ENCODE measurements around the gene STAP2. TPM values are rescaled to one million over a fixed set of nuclear protein-coding genes. Genes with fewer than 3 reads are reported as not detected.

Gene STAP2
- polyA plus RNA-seq, 1 donor (not counting 4 experiments of a cell fraction or from before 2014, with no cell fraction given): 60.0 TPM

DNA sequence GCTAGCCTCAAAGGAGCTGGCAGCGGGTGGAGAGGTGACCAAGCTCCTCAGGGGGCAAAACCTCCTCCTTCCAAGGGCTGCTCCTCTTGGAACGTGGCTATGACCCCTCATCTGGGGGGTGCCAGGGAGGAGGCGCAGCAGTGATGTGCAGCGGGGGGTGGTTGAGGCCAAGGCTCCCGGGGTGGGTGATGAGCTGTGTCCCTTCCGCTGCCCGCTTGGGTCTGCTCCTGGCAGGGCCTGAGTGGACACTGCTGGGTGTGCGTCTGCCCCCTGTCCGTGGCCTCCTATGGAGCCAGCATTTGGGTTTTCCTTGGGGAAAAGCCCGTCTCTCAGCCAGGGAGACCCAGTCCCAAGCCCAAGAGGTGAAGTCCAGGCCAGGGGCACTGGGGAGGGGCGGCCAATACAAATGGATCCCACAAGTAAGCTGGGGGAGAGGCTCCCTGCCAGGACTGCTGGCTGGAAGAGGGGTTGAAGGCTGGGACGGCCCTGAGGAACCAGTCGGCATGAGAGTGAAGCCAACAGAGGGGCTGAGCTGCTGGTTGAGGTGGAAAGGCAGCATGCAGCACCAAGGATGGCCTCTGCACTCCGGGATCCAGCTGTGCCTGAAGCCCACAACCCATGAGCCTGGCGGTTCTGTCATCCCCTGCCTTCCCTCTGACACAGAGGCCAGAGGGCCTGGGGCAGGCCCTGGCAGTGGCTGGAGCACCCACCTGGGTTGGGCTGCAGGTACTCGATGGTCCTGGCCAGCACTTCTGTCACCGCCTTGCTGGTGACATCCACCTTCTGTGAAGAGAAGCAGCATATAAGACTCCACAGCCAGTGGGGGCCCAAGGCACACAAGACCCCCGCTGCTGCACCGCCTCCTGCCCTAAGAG is 27.4 kb upstream of the STAP2 start:
- dilution Hi-C loops (cut with MboI; ENCODE audit: extremely low pct_ligation_motif_present, low sequenced_read_pairs): no loop called here
- TF ChIP-seq EZH2 (IDR thresholded peaks at IDR 0.05; ENCODE audit: low read length): no peak
- TF ChIP-seq, protein P1, sequence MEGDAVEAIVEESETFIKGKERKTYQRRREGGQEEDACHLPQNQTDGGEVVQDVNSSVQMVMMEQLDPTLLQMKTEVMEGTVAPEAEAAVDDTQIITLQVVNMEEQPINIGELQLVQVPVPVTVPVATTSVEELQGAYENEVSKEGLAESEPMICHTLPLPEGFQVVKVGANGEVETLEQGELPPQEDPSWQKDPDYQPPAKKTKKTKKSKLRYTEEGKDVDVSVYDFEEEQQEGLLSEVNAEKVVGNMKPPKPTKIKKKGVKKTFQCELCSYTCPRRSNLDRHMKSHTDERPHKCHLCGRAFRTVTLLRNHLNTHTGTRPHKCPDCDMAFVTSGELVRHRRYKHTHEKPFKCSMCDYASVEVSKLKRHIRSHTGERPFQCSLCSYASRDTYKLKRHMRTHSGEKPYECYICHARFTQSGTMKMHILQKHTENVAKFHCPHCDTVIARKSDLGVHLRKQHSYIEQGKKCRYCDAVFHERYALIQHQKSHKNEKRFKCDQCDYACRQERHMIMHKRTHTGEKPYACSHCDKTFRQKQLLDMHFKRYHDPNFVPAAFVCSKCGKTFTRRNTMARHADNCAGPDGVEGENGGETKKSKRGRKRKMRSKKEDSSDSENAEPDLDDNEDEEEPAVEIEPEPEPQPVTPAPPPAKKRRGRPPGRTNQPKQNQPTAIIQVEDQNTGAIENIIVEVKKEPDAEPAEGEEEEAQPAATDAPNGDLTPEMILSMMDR (optimal IDR thresholded peaks at IDR 0.05 in 1 of 3, IDR thresholded peaks at IDR 0.05 in 1 of 3, conservative IDR thresholded peaks at IDR 0.05 in 1 of 3; ENCODE audit: extremely low read depth in 1 of 3, insufficient read depth in 2 of 3, low read length in 3 of 3): no peak
- Histone ChIP-seq H3K36me3 (ENCODE audit: control insufficient read depth in 2 of 2, extremely low read depth in 1 of 2, insufficient read depth in 2 of 2, low read length in 2 of 2) (peaks cover 28 to 37% of the 10 kb centered on the region in 2 experiments), H3K9ac (ENCODE audit: control insufficient read depth, extremely low read depth, insufficient read depth, low read length) (no peak overlapping the region), H3K79me2 (ENCODE audit: control insufficient read depth, insufficient read depth, low read length) (peaks cover 29% of the 10 kb centered on the region), H3K4me3 (ENCODE audit: control insufficient read depth in 2 of 3, extremely low read depth in 1 of 3, insufficient read depth in 2 of 3, low read depth in 1 of 3, low read length in 3 of 3) (no peak overlapping the region), H3K9me3 (ENCODE audit: control insufficient read depth, low read depth, low read length) (no peaks in the 10 kb centered on the region), H4K20me1 (ENCODE audit: control insufficient read depth, extremely low read depth, insufficient read depth, low read length) (no peaks in the 10 kb centered on the region), H3K4me2 (ENCODE audit: control insufficient read depth, extremely low read depth, insufficient read depth, low read depth, low read length) (no peak overlapping the region), H3K4me1 (ENCODE audit: control insufficient read depth, extremely low read depth, insufficient read depth, low read length) (peaks cover 24% of the 10 kb centered on the region), H3K27me3 (ENCODE audit: control insufficient read depth, extremely low read depth, insufficient read depth, low read length) (no peaks in the 10 kb centered on the region), H3K27ac (ENCODE audit: control insufficient read depth, insufficient read depth, low read length) (no peak overlapping the region), H2AFZ (ENCODE audit: control insufficient read depth, low read length) (no peak overlapping the region), H3K9me1 (ENCODE audit: control insufficient read depth, extremely low read depth, insufficient read depth, low read length) (no peaks in the 10 kb centered on the region)
- FAIRE-seq (no peak), DNase-seq (ENCODE audit: low read depth, low spot score) (no peak)

DNA sequence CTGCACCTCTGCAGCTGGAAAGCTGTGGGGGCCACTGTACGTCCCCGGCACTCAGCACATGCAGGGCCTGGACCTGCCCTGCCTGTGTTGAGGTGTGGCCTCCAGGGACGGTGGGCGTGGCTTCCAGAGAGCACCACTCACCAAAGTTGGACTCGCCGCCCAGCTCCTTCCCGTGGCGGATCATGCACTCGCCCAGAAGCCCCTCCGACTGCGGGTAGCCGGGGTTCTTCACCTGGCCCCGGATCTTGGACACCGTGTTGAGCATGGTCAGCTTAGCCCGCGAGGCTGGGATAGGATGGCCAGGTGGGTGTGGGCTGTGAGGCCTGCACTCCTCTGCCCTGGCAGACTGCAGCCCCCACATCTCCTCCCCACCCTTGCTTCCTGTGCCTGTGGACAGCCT is 26.7 kb upstream of the STAP2 start:
- Histone ChIP-seq H3K4me2 (ENCODE audit: control insufficient read depth, extremely low read depth, insufficient read depth, low read depth, low read length) (no peak overlapping the region), H3K9me3 (ENCODE audit: control insufficient read depth, low read depth, low read length) (no peaks in the 10 kb centered on the region), H3K27ac (ENCODE audit: control insufficient read depth, insufficient read depth, low read length) (no peak overlapping the region), H3K4me1 (ENCODE audit: control insufficient read depth, extremely low read depth, insufficient read depth, low read length) (peaks cover 22% of the 10 kb centered on the region), H3K9me1 (ENCODE audit: control insufficient read depth, extremely low read depth, insufficient read depth, low read length) (no peaks in the 10 kb centered on the region), H4K20me1 (ENCODE audit: control insufficient read depth, extremely low read depth, insufficient read depth, low read length) (no peaks in the 10 kb centered on the region), H3K4me3 (ENCODE audit: control insufficient read depth in 2 of 3, extremely low read depth in 1 of 3, insufficient read depth in 2 of 3, low read depth in 1 of 3, low read length in 3 of 3) (no peak overlapping the region), H3K9ac (ENCODE audit: control insufficient read depth, extremely low read depth, insufficient read depth, low read length) (no peak overlapping the region), H3K36me3 (ENCODE audit: control insufficient read depth in 2 of 2, extremely low read depth in 1 of 2, insufficient read depth in 2 of 2, low read length in 2 of 2) (peaks cover 24 to 41% of the 10 kb centered on the region in 2 experiments), H2AFZ (ENCODE audit: control insufficient read depth, low read length) (no peak overlapping the region), H3K79me2 (ENCODE audit: control insufficient read depth, insufficient read depth, low read length) (peaks cover 22% of the 10 kb centered on the region), H3K27me3 (ENCODE audit: control insufficient read depth, extremely low read depth, insufficient read depth, low read length) (no peaks in the 10 kb centered on the region)
- FAIRE-seq (no peak), DNase-seq (ENCODE audit: low read depth, low spot score) (no peak)
- no peak for TF ChIP-seq EZH2 (IDR thresholded peaks at IDR 0.05; ENCODE audit: low read length)
- TF ChIP-seq, protein P1 (optimal IDR thresholded peaks at IDR 0.05 in 1 of 3, IDR thresholded peaks at IDR 0.05 in 1 of 3, conservative IDR thresholded peaks at IDR 0.05 in 1 of 3; ENCODE audit: extremely low read depth in 1 of 3, insufficient read depth in 2 of 3, low read length in 3 of 3): no peak
- dilution Hi-C loops (cut with MboI; ENCODE audit: extremely low pct_ligation_motif_present, low sequenced_read_pairs): no loop called here
